Measurements from ENCODE around the gene HDAC2.

The HDAC2 gene

DNA sequence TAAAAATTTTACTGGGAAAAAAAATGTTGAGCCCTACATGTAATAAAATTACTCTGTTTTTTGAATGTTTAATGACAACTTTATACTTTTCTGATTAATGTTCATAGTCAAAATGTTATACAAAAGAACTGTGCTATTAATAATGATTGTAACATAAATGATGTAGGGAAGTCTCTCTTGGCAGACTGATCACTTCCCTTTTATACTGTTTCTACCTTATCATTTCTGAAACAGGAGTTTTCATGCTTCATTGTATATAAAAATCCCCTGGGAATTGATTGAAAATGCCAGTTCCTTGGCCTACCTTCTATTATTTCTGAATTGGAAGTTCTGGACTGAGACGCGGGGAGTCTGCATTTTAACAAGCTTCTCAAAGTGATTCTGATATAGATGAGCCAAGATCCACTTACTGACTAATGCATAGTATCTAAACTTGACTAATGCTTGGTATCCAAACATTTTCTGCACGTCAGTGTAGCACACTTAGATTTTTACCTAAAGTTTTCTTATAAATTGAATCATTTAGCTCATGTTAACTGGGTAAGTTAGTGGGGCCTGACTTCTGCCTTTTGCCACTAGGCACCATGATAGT, 7.2 kb upstream of the HDAC2 start:
- TF ChIP-seq RAD21 (IDR thresholded peaks at IDR 0.05; ENCODE audit: low read depth) = no peak
- no peak for TF ChIP-seq EGR1 (IDR thresholded peaks at IDR 0.05)
- no peak for TF ChIP-seq FOXM1 (IDR thresholded peaks at IDR 0.05; ENCODE audit: borderline replicate concordance, low read depth)
- no peak for TF ChIP-seq CREB1 (IDR thresholded peaks at IDR 0.05; ENCODE audit: low read depth)
- no peak for TF ChIP-seq YY1 (IDR thresholded peaks at IDR 0.05; ENCODE audit: low read depth)
- TF ChIP-seq, protein P1, sequence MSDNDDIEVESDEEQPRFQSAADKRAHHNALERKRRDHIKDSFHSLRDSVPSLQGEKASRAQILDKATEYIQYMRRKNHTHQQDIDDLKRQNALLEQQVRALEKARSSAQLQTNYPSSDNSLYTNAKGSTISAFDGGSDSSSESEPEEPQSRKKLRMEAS (IDR thresholded peaks at IDR 0.05) = no peak
- no peak for TF ChIP-seq NFIC (IDR thresholded peaks at IDR 0.05)
- no peak for TF ChIP-seq CEBPB (IDR thresholded peaks at IDR 0.05)
- TF ChIP-seq TCF12 (IDR thresholded peaks at IDR 0.05; ENCODE audit: low read depth) = no peak
- no peak for TF ChIP-seq TEAD4 (IDR thresholded peaks at IDR 0.05)
- TF ChIP-seq, protein P2, sequence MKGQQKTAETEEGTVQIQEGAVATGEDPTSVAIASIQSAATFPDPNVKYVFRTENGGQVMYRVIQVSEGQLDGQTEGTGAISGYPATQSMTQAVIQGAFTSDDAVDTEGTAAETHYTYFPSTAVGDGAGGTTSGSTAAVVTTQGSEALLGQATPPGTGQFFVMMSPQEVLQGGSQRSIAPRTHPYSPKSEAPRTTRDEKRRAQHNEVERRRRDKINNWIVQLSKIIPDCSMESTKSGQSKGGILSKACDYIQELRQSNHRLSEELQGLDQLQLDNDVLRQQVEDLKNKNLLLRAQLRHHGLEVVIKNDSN (IDR thresholded peaks at IDR 0.05) = no peak
- TF ChIP-seq ZBTB7A (IDR thresholded peaks at IDR 0.05; ENCODE audit: low read depth) = no peak
- TF ChIP-seq, protein P3, sequence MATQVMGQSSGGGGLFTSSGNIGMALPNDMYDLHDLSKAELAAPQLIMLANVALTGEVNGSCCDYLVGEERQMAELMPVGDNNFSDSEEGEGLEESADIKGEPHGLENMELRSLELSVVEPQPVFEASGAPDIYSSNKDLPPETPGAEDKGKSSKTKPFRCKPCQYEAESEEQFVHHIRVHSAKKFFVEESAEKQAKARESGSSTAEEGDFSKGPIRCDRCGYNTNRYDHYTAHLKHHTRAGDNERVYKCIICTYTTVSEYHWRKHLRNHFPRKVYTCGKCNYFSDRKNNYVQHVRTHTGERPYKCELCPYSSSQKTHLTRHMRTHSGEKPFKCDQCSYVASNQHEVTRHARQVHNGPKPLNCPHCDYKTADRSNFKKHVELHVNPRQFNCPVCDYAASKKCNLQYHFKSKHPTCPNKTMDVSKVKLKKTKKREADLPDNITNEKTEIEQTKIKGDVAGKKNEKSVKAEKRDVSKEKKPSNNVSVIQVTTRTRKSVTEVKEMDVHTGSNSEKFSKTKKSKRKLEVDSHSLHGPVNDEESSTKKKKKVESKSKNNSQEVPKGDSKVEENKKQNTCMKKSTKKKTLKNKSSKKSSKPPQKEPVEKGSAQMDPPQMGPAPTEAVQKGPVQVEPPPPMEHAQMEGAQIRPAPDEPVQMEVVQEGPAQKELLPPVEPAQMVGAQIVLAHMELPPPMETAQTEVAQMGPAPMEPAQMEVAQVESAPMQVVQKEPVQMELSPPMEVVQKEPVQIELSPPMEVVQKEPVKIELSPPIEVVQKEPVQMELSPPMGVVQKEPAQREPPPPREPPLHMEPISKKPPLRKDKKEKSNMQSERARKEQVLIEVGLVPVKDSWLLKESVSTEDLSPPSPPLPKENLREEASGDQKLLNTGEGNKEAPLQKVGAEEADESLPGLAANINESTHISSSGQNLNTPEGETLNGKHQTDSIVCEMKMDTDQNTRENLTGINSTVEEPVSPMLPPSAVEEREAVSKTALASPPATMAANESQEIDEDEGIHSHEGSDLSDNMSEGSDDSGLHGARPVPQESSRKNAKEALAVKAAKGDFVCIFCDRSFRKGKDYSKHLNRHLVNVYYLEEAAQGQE (IDR thresholded peaks at IDR 0.05; ENCODE audit: low read depth) = no peak
- TF ChIP-seq EP300 (IDR thresholded peaks at IDR 0.05; ENCODE audit: borderline replicate concordance) = no peak
- no peak for TF ChIP-seq TAF1 (IDR thresholded peaks at IDR 0.05; ENCODE audit: low read depth)

DNA sequence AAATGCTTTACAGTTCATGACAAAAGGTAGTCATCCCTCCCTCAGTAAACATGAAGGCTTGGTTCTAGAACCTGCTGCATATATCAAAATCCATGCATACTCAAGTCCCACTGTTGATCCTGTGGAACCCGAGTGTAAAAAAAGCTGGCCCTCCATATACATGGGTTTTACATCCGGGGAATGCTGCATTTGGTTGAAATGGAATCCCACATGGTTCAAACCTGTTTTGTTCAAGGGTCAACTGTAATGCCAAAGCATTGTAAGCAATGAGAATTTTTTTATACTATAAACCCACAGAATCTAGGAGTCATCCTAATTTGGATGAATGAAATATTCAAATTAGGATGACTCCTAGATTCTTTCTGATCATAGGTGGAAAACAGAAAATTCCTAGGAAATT, 5.9 kb upstream of the HDAC2 start:
- TF ChIP-seq ZBTB7A (IDR thresholded peaks at IDR 0.05; ENCODE audit: low read depth) (no peak), CREB1 (IDR thresholded peaks at IDR 0.05; ENCODE audit: low read depth) (no peak), CEBPB (IDR thresholded peaks at IDR 0.05) (no peak), TCF12 (IDR thresholded peaks at IDR 0.05; ENCODE audit: low read depth) (no peak), TAF1 (IDR thresholded peaks at IDR 0.05; ENCODE audit: low read depth) (no peak), YY1 (IDR thresholded peaks at IDR 0.05; ENCODE audit: low read depth) (no peak), TEAD4 (IDR thresholded peaks at IDR 0.05) (no peak), EGR1 (IDR thresholded peaks at IDR 0.05) (no peak), FOXM1 (IDR thresholded peaks at IDR 0.05; ENCODE audit: borderline replicate concordance, low read depth) (no peak), EP300 (IDR thresholded peaks at IDR 0.05; ENCODE audit: borderline replicate concordance) (no peak), RAD21 (IDR thresholded peaks at IDR 0.05; ENCODE audit: low read depth) (no peak), NFIC (IDR thresholded peaks at IDR 0.05) (no peak)
- TF ChIP-seq, protein P2 (IDR thresholded peaks at IDR 0.05) = no peak
- TF ChIP-seq, protein P1 (IDR thresholded peaks at IDR 0.05) = no peak
- TF ChIP-seq, protein P3 (IDR thresholded peaks at IDR 0.05; ENCODE audit: low read depth) = no peak

DNA sequence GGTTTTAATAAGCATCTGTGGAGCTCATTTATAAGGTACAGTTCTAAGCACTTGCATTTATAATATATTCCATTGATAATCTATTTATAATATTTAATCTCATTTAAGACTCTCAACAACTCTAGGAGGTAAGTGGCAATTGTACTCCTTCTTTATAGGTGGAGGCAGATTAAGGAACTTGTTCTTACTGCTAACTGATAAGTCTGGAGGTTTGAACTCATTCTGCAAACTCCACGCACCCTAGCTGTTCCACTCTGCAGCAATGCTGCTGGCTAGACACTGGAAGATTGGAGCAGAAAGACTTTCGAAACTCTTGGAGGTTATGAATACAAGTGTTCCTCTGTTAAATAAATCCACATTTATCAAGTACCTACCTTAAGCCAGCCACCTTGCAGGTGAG, 793 bp upstream of the HDAC2 start:
- TF ChIP-seq, protein P2 (IDR thresholded peaks at IDR 0.05) = no peak
- TF ChIP-seq ZBTB7A (IDR thresholded peaks at IDR 0.05; ENCODE audit: low read depth) (no peak), EGR1 (IDR thresholded peaks at IDR 0.05) (no peak), NFIC (IDR thresholded peaks at IDR 0.05) (no peak), TCF12 (IDR thresholded peaks at IDR 0.05; ENCODE audit: low read depth) (no peak), YY1 (IDR thresholded peaks at IDR 0.05; ENCODE audit: low read depth) (no peak), CEBPB (IDR thresholded peaks at IDR 0.05) (no peak), CREB1 (IDR thresholded peaks at IDR 0.05; ENCODE audit: low read depth) (no peak), RAD21 (IDR thresholded peaks at IDR 0.05; ENCODE audit: low read depth) (no peak), FOXM1 (IDR thresholded peaks at IDR 0.05; ENCODE audit: borderline replicate concordance, low read depth) (no peak)
- TF ChIP-seq, protein P1 (IDR thresholded peaks at IDR 0.05) = no peak
- TF ChIP-seq, protein P3 (IDR thresholded peaks at IDR 0.05; ENCODE audit: low read depth) = no peak
